Ammon's horn (tissue), 1 donor: Measurements from ENCODE around the gene C5.
"Not testable (repeated sequence)": the region's sequence is repeated elsewhere in the genome, so short reads cannot be mapped to it uniquely, and the experiment has no call there.

Experiments used
- DNase-seq: peaks from one replicate; pipeline ENCODE4 v3.0.0-alpha.2; 2016; ENCODE audit warnings: low spot score

Gene C5

DNA sequence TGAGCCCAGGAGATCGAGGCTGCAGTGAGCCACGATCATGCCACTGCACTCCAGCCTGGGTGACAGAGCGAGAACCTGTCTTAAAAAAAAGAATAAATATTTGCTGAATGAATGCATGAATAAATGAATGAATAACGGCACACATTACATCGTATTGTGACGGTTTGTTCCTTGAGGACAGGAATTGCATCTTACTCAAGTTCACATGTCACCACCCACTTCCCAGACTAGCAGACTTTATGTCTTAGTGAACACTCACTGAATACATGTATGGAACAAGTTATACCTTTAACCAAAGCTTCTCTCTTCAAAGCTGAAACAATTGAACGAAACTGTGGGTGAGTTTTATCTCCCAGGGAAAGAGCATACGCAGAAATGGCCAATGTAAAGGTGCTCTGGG, 70.3 kb downstream of the C5 start:
- DNase-seq, result no peak

DNA sequence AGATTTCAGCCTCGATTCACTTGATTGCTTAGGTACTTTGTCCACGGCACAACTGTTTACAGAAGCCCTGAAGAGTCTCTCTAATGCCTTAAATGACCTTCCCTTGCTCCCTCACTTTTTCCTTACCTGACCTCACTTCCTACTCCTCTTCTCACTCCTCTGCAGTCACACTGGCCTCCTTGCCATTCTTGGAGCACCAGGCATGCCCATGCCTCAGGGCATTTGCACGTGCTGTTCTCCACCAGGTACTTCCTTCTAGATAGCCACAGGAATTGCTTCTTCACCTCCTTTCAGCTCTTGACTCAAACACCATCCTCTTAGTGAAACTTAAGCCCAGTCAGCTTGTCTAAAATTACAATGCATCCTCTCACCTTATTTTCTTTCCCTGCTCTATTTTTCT, 71.1 kb downstream of the C5 start:
- DNase-seq, result no peak

DNA sequence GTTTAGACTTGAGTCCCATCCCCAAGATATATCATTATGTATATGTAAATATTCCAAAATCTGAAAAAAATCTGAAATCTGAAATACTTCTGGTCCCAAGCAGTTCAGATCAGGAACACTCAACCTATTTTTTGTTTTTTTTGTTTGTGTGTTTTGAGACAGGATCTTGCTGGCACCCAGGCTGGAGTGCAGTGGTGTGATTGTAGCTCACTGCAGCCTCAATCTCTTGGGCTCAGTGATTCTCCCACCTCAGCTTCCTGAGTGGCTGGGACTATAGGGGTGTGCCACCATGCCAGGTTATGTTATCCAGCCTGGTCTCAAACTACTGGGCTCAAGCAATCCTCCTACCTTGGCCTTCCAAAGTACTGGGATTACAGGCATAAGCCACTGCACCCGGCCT, 72.8 kb downstream of the C5 start:
- DNase-seq, result no peak

DNA sequence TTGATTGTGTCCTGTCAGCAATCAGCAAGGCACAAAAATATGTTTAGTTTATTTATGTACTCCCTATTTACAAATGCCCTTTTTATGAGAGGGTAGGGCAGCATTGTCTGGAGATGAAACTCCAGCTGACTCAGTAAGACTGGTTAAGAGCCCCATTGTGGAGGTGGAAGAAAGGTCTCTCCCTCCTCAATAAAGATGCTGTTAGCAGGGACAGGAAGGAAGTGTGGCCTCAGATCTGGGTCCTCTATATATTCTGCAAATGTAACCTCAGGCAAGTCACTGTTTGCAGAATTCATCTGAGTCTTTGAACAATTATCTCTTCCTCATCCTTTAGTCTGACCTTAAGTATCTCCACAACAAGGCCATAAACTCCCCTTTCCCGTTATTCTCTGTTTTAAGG, 75.2 kb downstream of the C5 start:
- DNase-seq, result no peak

DNA sequence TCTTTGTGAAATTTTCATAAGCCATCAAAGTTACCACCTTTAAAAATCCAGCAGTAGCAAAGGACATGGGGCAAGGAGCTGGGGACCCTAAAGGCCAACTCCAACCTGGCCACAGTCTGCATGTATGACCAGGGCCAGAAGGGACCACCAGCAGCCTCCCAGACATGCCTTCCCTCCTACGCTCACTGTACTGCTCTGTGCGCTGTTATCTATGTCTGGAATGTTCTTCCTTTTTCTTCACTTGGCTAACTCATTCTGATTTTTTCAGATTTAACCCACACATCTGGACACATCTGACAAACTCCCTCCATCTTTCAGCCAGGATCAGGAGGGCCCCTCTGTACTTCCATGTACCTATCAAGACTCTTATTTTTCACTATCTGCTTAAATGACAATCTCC, 75.9 kb downstream of the C5 start:
- DNase-seq, result no peak

DNA sequence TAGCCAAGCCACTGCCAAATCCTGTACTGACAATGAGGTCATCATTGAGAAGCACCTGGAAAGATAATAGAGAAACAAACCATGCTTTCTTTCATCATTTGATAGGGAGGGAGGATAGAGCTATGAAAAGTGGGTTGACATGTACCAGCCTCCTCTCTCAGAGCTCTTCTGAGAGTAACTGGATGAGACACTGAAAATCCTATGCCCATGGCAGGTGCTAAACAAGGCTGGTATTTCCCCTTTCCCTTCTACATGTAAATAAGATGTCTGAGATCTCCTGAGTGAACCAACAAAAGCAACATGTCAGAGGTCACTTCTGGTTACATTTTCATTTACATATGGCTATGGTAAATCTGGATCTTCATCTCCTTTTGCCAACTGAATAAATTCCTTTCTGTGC, 78.1 kb downstream of the C5 start:
- DNase-seq, result no peak

DNA sequence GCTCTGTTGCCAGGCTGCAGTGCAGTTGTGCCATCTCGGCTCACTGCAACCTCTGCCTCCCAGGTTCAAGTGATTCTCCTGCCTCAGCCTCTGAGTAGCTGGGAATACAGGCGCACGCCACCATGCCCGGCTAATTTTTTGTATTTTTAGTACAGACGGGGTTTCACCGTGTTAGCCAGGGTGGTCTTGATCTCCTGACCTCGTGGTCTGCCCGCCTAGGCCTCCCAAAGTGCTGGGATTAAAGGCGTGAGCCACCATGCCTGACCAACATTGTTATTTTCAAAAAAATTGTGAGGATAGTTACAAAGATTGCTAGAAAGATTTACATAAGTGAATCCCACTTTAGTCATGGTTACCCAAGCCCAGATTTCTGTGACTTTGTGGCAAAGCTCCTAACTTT, 78.6 kb downstream of the C5 start:
- not testable (repeated sequence) for DNase-seq

DNA sequence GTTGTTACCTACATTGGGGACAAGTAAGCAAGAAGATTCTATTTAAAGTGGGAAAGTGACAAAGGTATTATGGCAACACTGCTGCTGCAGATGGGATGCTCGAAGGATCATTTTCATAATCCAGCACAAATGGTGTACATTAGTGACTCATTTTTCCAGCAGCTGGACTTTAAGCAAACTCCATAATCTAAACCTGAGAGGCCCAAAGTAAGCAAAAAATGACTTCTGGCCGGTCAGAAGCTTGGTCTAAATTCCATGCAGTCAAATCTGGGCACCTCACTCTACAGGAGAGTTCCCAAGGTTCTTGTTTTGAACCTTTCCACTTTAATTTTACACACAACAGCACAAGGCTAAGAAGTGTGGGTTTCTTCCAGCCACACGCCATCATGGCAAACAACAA, 79.8 kb downstream of the C5 start:
- no peak for DNase-seq

DNA sequence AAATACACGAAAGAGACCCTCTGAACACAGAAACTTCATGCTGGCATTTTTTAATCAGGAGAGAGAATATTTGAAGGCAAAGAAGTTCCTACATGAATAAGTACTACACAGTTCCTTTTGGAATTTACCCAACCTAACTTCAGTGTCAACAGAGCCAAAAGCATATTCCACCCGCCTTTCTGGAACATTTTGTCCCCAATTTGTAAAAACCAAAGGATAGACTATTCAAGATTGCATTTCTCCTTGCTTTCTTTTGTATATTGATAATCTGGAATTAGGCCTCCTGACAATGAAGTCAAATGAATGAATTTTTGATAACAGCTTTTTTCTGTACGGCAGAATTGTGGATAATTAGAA, 84.1 kb downstream of the C5 start:
- peak; percentile 35 for DNase-seq

DNA sequence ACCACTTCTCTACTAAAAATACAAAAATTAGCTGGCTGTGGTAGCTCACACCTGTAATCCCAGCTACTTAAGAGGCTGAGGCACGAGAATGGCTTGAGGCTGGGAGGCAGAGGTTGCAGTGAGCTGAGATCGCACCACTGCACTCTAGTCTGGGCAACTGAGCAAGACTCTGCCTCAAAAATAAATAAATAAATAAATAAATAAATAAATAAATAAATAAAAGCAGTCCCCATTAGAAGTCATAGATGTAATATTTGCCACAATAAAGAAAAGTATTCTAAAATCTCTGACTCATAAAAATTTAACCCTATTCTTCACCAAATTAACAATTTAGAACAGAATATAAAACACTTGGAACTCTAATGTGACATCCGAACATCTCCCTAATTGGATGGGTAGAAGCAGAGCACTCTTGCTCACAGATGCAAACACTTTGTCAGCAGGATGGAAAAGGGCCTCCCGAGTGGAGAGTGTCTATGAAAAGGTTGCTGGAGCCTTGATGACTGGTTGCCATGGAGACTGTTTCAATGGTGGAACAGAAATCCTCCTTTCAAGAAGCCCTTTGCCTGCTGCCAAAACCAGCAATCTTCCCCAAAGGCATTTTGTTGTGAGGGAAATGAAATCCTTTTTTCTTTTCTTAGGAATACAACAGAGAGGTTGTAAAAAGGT, 84.6 kb downstream of the C5 start:
- peak; percentile 81 for DNase-seq

DNA sequence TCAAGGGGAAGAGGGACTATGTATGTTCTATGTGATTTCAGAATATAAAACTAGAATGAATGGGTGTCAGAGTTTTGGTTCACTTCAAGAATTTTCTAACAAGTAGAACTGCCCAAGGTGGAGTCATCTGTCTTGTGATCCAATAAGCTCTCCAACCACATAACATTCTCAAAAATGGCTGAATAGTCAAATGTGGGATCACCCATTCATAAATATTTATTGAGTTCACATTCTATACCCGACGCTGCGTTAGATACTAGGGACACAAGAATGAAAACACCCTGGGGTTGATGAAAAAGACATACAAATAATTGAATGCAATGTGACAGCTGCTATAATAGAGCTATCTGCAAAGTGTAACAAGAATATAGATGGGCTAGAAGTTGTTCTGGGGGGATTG, 88.1 kb downstream of the C5 start:
- DNase-seq, result no peak

DNA sequence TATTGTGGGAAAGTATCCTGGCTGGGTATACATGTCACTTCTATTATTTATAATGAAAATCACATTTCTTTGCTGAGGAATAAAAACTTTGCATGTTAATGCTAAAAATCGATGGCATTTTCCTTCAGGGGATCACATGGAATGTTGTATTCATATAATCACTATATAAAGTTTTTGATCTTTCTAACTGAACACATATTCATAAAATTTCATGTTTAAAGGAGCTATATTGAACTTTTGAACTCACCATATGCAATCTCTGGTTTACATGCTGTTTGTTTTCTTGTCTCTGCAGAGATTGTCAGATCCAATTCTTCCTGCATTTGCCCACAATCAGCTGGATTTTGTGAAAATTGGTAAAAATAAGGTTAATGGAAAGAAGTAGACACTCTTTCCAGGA, 90.1 kb downstream of the C5 start:
- DNase-seq, result no peak

DNA sequence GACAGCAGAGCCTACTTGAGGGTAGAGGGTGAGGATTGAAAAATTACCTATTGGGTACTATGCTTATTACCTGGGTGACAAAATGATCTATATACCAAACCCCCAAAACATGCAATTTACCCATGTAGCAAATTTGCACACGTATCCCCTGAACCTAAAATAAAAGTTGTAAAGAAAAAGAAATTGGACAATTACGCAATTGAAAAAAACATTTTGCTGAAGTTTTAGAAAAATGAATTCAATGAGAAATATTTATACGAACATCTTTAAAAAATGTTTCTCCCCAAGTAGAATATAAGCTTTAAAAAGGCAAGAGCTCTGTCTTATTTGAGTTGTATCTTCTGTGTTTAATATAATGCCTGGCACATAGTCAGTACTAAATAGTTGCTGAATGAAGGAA, 93.2 kb downstream of the C5 start:
- DNase-seq, result no peak

DNA sequence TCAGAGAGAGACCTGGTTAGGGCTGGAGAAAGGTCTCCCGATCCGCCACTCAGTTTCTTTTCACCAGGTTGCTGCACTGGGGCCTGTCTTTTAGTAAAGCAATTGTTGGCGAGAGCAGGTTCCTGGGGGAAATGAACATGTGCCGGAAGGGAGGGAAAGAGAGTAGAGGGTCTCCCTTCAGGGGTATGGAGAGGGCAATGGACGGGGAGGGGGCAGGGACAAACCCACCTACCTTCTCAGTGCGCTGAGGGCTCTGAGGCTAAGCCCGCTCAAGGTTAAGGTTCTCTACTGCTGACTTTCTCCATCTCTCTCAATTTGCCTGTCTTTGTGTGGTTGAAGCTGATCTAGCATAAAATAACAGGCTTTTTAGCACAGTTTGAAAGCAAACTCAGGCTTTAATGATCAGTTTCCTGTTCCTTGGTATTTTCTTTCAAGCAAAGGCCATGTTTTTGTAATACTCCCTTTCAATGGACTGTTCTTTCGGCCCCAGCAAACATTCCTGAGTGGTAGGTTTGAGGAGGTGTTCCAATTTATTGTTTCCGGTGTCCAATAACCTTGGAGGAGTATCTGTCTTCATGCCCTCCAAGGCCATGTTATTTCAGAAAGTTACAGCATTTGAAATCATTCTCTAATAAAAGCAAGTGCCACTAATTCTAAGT, 98.0 kb downstream of the C5 start:
- no peak for DNase-seq

DNA sequence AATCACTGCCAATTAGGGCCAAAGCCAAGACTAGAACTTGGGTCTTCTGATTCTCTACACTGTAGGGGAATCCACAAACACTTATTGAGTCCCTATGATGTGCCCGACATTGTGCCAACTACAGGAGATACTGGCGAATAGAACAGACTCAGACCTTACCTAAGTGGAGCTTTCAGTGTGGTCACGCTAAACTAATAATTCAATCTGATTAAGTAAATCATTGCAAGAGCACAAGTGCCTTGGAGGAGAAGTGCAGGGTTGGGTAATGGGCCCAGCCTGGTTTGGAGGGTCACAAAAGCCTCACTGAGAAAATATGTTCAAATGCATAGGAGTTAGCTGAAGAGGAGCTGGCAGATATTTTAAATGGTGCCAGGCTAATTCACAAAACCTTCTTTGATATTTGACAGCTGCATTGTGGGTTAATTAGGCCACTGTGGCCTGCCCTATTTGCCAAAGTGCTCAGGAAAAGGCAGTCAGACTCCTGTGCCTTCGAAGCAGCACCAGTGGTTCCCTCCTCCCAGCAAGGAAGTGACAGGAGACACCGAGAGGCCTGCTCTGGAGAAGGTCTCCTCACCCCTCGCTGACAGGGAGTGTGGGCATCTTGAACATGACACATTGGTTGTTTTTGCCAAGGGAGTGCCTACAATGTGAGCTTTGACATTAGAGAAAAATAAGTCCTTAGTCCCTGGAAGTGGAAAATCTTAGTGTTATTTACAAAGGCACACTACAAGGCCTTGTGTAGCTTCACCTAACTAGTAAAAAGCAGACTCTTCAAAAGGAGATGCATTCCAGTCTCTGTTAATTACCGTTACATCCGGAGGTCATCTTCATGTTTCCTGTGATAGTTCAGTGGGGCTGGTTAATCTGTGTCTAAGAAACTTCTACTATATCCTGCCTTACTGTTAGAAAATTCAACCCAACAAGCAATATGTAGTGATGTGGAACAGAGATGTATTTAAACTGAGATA, 99.4 kb downstream of the C5 start:
- no peak for DNase-seq

DNA sequence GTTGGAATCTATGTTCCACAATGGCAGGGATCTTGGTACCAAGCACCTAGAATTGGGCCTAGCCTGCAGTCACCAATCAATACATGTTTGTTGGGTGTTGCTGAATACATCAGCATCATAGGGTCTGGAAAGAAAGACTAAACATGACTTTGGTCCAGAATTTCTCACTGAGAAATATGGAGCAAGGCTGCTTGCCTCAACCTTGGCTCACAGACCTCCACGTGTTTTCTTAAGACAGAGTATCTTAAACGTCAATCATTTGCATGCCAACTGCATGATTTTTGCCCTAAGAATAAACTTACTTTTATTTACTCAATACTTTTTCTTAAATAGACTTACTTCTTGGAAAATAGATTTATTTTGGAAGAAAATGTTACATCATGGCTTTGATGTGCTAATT, 100.8 kb downstream of the C5 start:
- DNase-seq, result no peak

DNA sequence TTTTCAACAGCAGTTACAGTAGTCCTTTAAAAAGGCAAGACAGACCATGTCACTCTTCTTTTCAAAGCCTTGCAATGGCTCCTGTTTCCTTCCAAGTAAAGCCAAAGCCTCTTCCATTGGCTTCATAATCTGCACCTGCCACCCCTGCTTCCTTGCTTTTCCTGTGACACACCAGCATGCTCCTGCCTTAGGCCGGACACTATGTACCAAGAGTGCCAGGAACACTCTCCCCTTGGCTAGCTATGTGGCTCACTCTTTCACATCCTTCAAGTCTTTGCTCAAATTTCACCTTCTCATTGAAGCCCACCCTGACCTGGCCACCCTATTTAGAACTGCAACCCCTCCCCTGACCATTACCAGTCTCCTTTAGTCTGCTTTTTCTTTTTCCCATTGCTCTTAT, 101.3 kb downstream of the C5 start:
- DNase-seq, result no peak

DNA sequence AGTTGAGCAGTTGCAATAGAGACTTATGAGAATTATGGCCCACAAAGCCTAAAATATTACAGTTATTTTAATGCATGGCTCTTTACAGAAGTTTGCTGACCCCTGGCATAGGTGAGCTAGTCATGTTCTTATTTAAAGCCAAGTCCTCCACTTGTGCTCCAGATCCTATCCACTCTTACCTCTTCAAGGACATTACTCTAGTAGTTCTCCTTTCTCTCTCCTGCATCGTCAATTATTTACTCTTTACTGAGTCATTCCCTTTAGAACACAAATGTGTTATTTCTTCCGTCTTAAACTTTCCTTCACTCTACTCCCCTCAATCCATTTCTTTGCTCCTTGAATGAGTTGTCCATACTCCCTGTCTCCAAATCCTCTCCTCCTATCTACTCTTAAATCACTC, 102.9 kb downstream of the C5 start:
- DNase-seq, result no peak

DNA sequence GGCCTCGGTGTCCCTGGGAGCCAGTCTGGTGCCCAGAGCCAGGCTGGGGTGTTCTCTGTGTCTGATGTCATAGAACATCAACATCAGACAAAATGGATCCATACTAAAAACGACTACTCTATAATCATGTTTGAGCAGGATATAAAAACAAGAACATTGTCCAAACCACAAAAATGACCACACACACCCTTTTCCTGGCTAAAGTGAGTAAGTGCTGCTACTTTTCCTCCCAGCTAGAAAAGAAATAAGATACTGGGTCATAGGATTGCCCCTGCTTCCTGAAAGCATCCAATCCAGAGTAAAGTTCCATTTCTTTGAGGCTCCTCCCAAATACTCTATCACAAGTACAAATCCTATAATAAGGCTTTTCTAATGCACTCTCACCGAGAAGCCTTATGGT, 103.8 kb downstream of the C5 start:
- no peak for DNase-seq

DNA sequence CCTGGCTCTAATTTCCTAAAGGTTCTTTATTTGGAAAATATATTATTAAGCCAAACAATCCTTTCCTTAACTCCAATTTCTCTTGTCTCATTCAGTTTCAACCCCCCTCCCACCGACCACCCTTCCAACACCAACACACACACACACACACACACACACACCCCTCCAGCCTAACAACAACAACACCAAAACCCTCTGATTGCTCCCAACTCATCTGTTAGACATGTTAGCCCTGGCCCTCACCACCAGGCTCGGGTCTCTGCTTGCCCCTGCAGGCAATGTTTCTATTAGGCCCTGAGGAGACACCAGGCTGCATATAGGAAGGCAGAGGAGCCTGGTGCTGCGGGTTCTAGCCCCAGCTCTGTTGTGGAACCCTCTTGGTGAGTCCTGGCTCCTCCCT, 105.1 kb downstream of the C5 start:
- DNase-seq, result no peak

DNA sequence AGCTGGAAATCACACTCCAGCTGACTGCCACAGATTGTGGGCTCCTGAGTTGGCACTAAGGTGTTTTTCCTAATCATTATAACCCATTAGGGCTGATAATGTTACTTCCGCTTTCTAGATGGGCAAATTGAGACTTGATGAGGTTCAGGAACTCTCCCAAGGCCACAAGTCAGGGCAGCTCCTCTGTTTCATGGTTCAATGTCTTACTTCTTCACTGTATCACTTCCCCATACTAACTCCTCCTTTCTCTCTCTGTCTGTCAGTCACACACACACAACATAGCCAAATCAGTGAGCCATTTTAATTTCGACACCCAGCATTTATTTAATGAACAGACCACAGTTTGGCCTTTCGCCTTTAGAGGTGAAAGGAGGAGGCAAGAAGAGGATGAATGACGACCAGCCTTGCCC, 105.6 kb downstream of the C5 start:
- peak; percentile 16 for DNase-seq

DNA sequence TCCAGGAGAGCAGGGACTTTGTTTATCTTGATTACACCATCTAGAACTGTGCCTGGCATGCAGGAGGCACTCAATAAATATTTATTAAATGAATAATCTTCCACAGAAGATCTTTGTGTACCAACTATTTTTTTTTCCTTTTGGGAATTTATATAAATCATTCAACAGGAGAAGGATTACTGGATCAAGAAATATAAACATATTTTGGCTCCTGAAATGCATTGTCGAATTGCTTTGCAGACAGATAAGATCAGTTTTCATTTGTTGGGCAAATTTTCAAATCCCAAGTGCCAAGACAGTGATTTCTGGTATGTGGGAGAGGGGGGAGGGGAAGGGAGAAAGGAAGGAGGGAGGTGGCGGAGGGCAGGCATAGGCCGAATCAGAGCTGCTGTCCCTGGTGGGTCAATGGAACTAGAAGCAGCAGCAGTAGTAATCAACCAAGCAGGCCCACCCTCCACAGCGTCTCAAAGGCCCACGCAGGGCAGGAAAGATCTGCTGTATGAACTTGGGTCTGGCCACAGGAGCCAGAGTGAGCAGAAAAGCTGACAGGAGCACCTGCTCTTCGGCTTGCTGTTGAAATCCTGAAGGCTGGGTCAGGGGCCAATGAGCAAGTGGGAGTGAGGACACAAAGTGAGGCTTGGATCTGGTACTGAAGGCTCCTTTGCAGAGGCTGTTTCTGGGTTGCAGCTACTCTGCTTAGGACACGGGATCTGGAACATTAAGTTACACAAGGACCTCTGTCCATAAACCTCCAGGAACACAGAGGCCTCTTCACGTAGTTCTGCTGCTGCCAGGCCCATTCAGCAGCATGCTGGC, 107.7 kb downstream of the C5 start:
- DNase-seq, result peak; percentile 32
